CD14-positive monocyte (primary cell): Measurements from ENCODE around the gene KCNC3. TPM values are rescaled to one million over a fixed set of nuclear protein-coding genes. Genes with fewer than 3 reads are reported as not detected.
A peak's percentile ranks its signal among the peaks of the same experiment; 100 is the strongest.

Source experiments
- DNase-seq, 3 donors: peaks; one replicate each; pipeline ENCODE4 v3.0.0-alpha.2; 2011 to 2022
- H2AFZ ChIP-seq: 2 replicates; pipeline ENCODE4 v1.6.0; 2012; ENCODE audit warnings: mild to moderate bottlenecking, low read depth, low read length, inconsistent platforms; ENCODE audit not compliant: insufficient read depth, poor library complexity, severe bottlenecking
- H3K27ac ChIP-seq, 2 donors: 1 replicate in 1 of 2; 2 replicates in 1 of 2; pipeline ENCODE4 v1.5.1; 2012 to 2013; ENCODE audit warnings: low read length in 2 of 2, control low read depth in 1 of 2, inconsistent platforms in 1 of 2, low read depth in 1 of 2, mild to moderate bottlenecking in 1 of 2
- H3K27me3 ChIP-seq, 2 donors: one replicate each; pipeline versions ENCODE4 v1.6.0 to v1.6.1; 2011 to 2013; ENCODE audit warnings: low read length in 2 of 2; ENCODE audit not compliant: control insufficient read depth in 2 of 2, insufficient read depth in 2 of 2
- H3K36me3 ChIP-seq, 2 donors: replicated peaks in 1 of 2; 1 replicate in 1 of 2; 2 replicates in 1 of 2; pipeline versions ENCODE4 v1.5.1 to v1.6.1; 2012 to 2013; ENCODE audit warnings: low read length in 2 of 2, control low read depth in 1 of 2, inconsistent platforms in 1 of 2, mild to moderate bottlenecking in 1 of 2; ENCODE audit not compliant: insufficient read depth in 2 of 2, control insufficient read depth in 1 of 2
- H3K4me1 ChIP-seq, 2 donors: 1 replicate in 1 of 2; 2 replicates in 1 of 2; pipeline versions ENCODE4 v1.5.1 to v1.6.1; 2012 to 2013; ENCODE audit warnings: low read length in 2 of 2, control low read depth in 1 of 2, inconsistent platforms in 1 of 2, mild to moderate bottlenecking in 1 of 2, moderate library complexity in 1 of 2; ENCODE audit not compliant: insufficient read depth in 2 of 2, control insufficient read depth in 1 of 2
- H3K4me2 ChIP-seq: replicated peaks from 2 replicates; pipeline ENCODE3; 2012; ENCODE audit warnings: low read length, moderate library complexity, mild to moderate bottlenecking; ENCODE audit not compliant: poor library complexity, severe bottlenecking; ENCODE audit errors: extremely low read depth
- H3K4me3 ChIP-seq, 3 experiments: fragments of 200-600 bp in 1 of 3; sonication (generic) in 1 of 3; replicated peaks in 1 of 3; 1 replicate in 2 of 3; 2 replicates in 1 of 3; pipeline ENCODE4 v1.5.1; 2011 to 2013; ENCODE audit warnings: low read length in 3 of 3, mild to moderate bottlenecking in 3 of 3, control low read depth in 2 of 3, low read depth in 2 of 3, inconsistent platforms in 1 of 3, moderate library complexity in 1 of 3
- H3K79me2 ChIP-seq: 2 replicates; pipeline ENCODE4 v1.6.0; 2012; ENCODE audit warnings: mild to moderate bottlenecking, control low read depth, inconsistent platforms, low read length, moderate library complexity; ENCODE audit not compliant: insufficient read depth
- H3K9ac ChIP-seq: 2 replicates; pipeline ENCODE4 v1.6.0; 2017; ENCODE audit warnings: low read length, mild to moderate bottlenecking; ENCODE audit not compliant: insufficient read depth, poor library complexity, severe bottlenecking
- H3K9me3 ChIP-seq, 2 donors: replicated peaks in 1 of 2; 1 replicate in 1 of 2; 2 replicates in 1 of 2; pipeline versions ENCODE4 v1.5.1 to v1.6.1; 2012 to 2013; ENCODE audit warnings: low read length in 2 of 2, control low read depth in 1 of 2; ENCODE audit not compliant: control insufficient read depth in 1 of 2, insufficient read depth in 1 of 2
- H4K20me1 ChIP-seq: 2 replicates; pipeline ENCODE4 v1.6.0; 2012; ENCODE audit warnings: mild to moderate bottlenecking, low read length, control low read depth, moderate library complexity; ENCODE audit not compliant: insufficient read depth
- H3K27ac Mint-ChIP-seq, 7 donors: one replicate each; pipeline ENCODE4 v1.8.0; 2020; ENCODE audit warnings: mild to moderate bottlenecking in 7 of 7, mixed read lengths in 7 of 7, moderate library complexity in 6 of 7, inconsistent platforms in 2 of 7
- H3K27me3 Mint-ChIP-seq, 3 donors: one replicate each; pipeline ENCODE4 v1.8.0; 2021 to 2022; ENCODE audit warnings: low read depth in 3 of 3, mild to moderate bottlenecking in 3 of 3, mixed read lengths in 3 of 3, moderate library complexity in 3 of 3, inconsistent platforms in 1 of 3
- H3K36me3 Mint-ChIP-seq, 2 donors: one replicate each; pipeline ENCODE4 v1.8.0; 2020; ENCODE audit warnings: mixed read lengths in 2 of 2, inconsistent platforms in 1 of 2, mild to moderate bottlenecking in 1 of 2
- H3K4me1 Mint-ChIP-seq: one replicate; pipeline ENCODE4 v1.8.0; 2020; ENCODE audit warnings: mild to moderate bottlenecking, mixed read lengths
- H3K4me3 Mint-ChIP-seq, 2 donors: one replicate each; pipeline ENCODE4 v1.8.0; 2020; ENCODE audit warnings: mild to moderate bottlenecking in 2 of 2, mixed read lengths in 2 of 2, moderate library complexity in 1 of 2
- H3K9me3 Mint-ChIP-seq, 7 donors: one replicate each; pipeline ENCODE4 v1.8.0; 2020 to 2022; ENCODE audit warnings: mixed read lengths in 7 of 7, mild to moderate bottlenecking in 6 of 7, moderate library complexity in 6 of 7, inconsistent platforms in 2 of 7
- WGBS: methylation state at CpG from one replicate; pipeline ENCODE4 v1.1.5; 2013; ENCODE audit warnings: missing lambda C conversion rate; ENCODE audit not compliant: insufficient coverage; 5-methylcytosine and 5-hydroxymethylcytosine counted together
- intact Hi-C, 2 donors: fragments of 100-400 bp; cut with micrococcal nuclease; formaldehyde crosslinking; loops; one replicate each; pipeline versions ENCODE4 v1.15.0 to v1.15.1; 2023
- polyA plus RNA-seq, 3 donors: library from polyadenylated mRNA; depleted of rRNA in 1 of 3; unstranded in 2 of 3; stranded (reverse) in 1 of 3; fragments of 300-500 nt in 2 of 3; fragments of >200 nt in 1 of 3; fragmentation: Illumina TruSeq in 2 of 3; gene quantifications; 1 replicate in 2 of 3; 2 replicates in 1 of 3; pipeline ENCODE4 v1.2.3, GENCODE V29; 2012 to 2021
- TF ChIP-seq, protein P1 (sequence below): fragments of 200-600 bp; IDR thresholded peaks from one replicate; pipeline ENCODE4 v1.8.0; 2022; ENCODE audit warnings: antibody characterized with exemption, mild to moderate bottlenecking

The KCNC3 gene
- polyA plus RNA-seq, 3 donors, result 0.04 to 23.6 TPM; not detected in 1

DNA sequence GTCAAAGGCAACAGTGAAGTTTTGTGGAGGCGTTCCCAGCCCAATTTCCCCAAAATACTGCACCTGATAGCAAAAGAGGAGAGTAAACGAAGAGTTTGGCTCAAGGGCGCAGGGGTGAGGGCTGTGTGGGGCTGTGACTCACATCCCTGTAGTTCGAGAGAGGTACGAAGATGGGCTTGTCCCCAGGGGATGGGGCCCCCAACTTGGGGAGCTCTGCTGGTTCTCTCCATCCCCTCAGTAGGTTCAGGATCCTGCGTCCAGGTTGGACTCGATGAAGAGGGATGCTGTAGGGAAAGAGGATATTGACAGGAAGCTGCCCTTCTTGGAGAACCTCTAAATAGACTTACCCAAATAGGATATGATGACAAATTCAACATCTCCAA lies 32.8 kb upstream of the KCNC3 start:
- H3K9me3 Mint-ChIP-seq, result peaks cover 0 to 8% (median 4%) of the 10 kb centered on the region in 7 donors
- WGBS, result 95% methylated on average over 3 of the region's 7 CpGs
- Histone ChIP-seq H3K4me3 (no peak overlapping the region), H4K20me1 (no peaks in the 10 kb centered on the region), H3K9me3 (no peaks in the 10 kb centered on the region), H3K4me1 (peaks cover 24 to 34% of the 10 kb centered on the region in 2 donors), H3K27me3 (no peaks in the 10 kb centered on the region), H3K9ac (no peak overlapping the region), H3K79me2 (no peaks in the 10 kb centered on the region), H3K27ac (no peak overlapping the region), H3K4me2 (no peak overlapping the region), H2AFZ (no peak overlapping the region), H3K36me3 (no peaks in the 10 kb centered on the region)
- no peak for DNase-seq
- peak overlapping the region in 1 of 7 donors; percentile 28 for H3K27ac Mint-ChIP-seq
- peaks cover 40% of the 10 kb centered on the region for H3K4me1 Mint-ChIP-seq
- TF ChIP-seq, protein P1, sequence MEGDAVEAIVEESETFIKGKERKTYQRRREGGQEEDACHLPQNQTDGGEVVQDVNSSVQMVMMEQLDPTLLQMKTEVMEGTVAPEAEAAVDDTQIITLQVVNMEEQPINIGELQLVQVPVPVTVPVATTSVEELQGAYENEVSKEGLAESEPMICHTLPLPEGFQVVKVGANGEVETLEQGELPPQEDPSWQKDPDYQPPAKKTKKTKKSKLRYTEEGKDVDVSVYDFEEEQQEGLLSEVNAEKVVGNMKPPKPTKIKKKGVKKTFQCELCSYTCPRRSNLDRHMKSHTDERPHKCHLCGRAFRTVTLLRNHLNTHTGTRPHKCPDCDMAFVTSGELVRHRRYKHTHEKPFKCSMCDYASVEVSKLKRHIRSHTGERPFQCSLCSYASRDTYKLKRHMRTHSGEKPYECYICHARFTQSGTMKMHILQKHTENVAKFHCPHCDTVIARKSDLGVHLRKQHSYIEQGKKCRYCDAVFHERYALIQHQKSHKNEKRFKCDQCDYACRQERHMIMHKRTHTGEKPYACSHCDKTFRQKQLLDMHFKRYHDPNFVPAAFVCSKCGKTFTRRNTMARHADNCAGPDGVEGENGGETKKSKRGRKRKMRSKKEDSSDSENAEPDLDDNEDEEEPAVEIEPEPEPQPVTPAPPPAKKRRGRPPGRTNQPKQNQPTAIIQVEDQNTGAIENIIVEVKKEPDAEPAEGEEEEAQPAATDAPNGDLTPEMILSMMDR, result no peak
- peak overlapping the region in 1 of 2 donors; percentile 3 for H3K4me3 Mint-ChIP-seq
- H3K36me3 Mint-ChIP-seq, result peaks cover 0 to 2% of the 10 kb centered on the region in 2 donors
- peaks cover 4 to 17% (median 8%) of the 10 kb centered on the region in 3 donors for H3K27me3 Mint-ChIP-seq
- intact Hi-C loops, result no loop called here

DNA sequence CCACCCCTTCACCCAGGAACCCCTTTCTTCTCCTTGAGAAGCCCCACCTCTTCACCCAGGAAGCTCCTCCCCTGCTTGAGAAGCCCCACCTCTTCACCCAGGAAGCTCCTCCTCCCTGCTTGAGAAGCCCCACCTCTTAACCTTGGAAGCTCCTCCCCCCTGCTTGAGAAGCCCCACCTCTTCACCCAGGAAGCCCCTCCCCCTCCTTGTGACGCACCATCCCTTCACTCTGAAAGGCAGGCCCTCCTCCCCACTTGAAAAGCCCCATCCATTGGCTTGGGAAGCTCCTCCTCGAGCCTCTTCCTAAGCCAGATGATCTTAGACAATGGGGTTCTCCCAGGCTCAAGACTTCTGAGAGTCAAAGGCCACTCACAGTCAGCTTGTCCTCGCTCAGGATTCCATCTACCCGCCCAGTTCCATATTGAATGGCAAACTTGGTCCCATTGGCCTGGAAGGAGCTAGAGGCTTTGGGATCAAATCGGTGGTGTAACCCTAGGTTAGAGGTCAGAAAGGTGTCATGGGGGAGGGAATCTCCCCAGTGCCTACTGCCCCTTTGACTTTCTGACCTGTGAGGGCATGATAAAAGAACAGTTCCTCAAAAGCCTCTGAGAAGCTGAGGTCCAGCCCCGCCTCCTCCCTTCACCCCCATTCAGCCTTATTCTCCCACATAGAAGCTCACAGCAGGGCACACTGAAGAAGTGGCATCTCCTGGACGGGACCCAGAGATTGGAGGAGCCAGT lies 32.3 kb upstream of the KCNC3 start:
- intact Hi-C loops, result no loop called here
- peak in 1 of 3 donors; percentile 41 for DNase-seq
- Histone ChIP-seq H3K79me2 (no peaks in the 10 kb centered on the region), H3K4me3 (no peak overlapping the region), H3K36me3 (no peaks in the 10 kb centered on the region), H3K9ac (no peak overlapping the region), H4K20me1 (no peaks in the 10 kb centered on the region), H3K27me3 (no peaks in the 10 kb centered on the region), H3K9me3 (no peaks in the 10 kb centered on the region), H3K4me2 (no peak overlapping the region), H3K27ac (peak overlapping the region in 1 of 2 donors; percentile 1), H2AFZ (no peak overlapping the region), H3K4me1 (peaks cover 24 to 35% of the 10 kb centered on the region in 2 donors)
- TF ChIP-seq, protein P1, result no peak
- WGBS, result 88% methylated on average over 5 of the region's 7 CpGs
- peaks cover 4 to 17% (median 8%) of the 10 kb centered on the region in 3 donors for H3K27me3 Mint-ChIP-seq
- H3K36me3 Mint-ChIP-seq, result peaks cover 0 to 2% of the 10 kb centered on the region in 2 donors
- H3K4me3 Mint-ChIP-seq, result peak overlapping the region in 1 of 2 donors; percentile 3
- H3K4me1 Mint-ChIP-seq, result peaks cover 42% of the 10 kb centered on the region
- H3K9me3 Mint-ChIP-seq, result peaks cover 0 to 8% (median 4%) of the 10 kb centered on the region in 7 donors
- peak overlapping the region in 4 of 7 donors; percentile 39 to 68 (median 61) for H3K27ac Mint-ChIP-seq
